HG02973 (cell line): ENCODE results near the gene XPO1.
A peak's percentile ranks its signal among the peaks of the same experiment; 100 is the strongest.
"Not testable (repeated sequence)": the region's sequence is repeated elsewhere in the genome, so short reads cannot be mapped to it uniquely, and the experiment has no call there.

ENCODE experiments used
- ATAC-seq: cut with Tn5 transposase; IDR thresholded peaks from one replicate; pipeline ENCODE4 v1.9.1; 2021; ENCODE audit warnings: moderate library complexity; ENCODE audit not compliant: unreplicated experiment

The XPO1 gene

DNA sequence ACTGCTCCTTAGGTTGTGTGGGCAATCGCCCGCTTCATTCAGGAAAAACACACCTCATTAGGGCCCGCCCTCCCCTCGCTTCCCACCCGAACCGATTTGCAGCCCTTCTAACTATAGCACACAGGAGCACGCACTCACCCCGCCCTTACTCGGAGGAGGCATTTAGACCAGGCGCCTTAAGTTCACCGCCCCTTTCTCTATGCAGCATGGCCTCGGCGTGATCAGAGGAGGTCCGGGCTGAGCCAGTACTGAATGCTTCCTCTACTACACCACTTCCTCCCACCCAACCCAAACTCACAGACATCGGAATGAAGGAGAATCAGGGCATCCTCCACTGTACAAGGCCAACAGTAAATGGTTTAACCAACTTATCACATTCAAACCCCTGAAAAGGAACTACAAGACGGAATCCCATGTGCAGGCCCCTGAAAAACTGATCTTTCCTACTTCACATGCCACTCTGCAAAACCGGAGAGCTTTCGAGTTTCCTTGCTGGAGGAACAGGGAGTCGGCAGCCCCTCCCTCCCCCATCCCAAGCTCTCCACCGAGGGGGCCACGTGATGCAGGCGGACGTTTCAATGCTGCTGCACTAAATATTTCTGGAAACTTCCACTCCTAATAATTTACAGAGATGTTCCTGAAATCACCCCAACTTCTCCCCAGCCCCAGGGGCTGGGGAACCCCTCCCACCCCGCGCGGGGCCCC is 1.4 kb downstream of the XPO1 start:
- peak; percentile 57 for ATAC-seq

DNA sequence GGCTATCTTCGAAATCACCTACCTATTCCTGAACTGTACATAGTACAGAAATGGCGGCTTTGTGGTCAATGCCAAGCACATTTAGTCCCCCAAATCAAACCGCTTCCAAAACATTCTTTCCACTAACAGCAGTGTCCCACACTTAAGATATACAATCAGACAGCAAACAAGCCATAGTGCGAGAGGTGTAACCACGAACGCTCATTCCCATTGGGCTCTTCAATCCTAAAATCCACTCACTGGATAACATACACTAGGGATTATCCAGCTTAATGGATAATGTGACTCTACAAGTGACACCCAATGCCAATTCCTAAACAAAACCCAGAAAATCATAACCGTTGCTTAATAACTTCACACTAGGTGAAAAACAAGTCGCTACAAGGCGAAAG is 2.0 kb downstream of the XPO1 start:
- no peak for ATAC-seq

DNA sequence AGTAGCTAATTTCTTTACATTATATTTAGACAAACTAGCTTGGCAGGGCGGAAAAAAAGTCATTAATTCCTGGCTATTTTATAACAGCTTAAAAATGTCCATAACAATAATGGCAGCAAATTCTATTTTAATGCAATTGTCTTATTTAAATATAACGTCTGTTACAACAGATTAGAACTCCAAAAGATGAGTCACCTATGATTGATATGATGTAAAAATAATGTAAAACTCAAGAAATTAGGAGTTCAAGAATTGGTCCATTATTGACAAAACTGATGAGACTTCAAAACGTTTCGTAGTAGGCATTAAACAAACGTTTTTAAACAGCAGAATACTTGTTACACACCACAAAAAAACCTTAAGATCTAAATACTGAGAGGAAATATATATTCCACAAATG is 2.7 kb downstream of the XPO1 start:
- no peak for ATAC-seq

DNA sequence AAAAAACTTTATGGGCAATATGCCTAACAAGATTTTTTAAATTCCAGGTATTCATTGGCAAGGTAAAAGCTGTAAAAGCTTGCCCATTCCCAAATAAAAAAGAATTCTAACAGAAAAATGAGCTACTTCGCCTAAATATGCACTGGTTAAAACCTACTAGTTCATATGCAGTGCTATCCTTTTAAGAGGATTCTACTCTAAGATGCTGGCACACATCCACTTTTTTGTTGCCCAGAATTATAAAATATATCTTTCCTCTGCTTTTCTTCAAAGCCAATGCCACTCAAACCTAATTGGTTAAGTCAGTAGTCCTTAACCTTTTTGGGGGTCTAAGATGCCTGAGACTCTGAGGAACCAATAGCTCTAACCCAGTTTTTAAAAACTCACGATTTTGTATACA is 3.2 kb downstream of the XPO1 start:
- no peak for ATAC-seq

DNA sequence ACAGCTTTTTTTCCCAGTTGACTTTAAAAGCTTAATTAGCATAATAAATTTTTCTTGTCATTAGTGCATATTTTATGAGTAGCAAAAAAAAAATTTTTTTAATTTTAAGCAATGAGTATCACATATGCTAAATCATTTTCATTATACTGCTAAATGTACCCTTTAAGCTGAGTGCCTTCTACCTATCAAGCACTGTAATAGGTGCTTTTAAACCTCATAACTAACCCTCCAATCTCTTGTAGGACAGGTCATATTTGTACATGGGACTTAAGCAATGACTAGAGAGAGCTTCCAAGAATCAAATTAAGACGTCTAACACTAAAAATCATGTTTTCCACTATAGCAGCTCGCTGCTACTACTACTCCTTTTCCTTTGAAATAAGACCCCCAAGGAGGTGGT is 7.4 kb downstream of the XPO1 start:
- ATAC-seq, result no peak

DNA sequence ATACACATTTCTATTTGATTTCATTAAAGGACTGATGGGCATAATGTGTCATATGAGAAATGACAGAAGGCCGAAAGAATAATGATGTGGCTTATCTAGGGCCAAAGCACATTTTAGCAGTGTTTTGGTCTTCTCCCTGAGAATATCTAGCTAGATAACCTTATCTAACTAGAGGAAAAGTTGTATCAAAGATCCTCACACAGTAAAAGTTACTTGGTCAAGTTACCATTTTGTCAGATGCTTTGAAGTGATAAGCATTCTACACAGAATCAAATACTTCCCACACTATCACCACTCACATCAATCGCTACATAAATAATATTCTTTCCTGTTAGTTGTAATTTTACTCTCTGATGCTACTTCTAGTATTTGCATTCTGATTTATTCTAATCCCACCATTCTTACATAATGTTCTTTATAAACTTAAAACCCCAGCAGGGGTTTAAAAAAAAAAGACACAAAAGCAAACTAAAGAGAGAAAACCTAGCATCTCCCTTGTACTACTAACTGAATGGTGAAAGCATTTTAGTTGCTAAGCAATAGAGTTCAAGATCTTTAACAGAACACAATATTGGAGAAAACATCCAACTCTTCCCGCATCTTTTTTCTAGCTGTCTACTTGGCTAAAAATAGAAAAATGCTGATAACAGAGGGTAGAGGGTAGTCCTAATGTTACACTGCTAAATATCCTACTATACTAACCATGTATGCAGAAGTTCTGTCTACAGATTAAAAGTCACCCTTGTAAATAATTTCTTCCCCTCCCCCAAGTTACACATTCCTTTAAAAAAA is 8.0 kb downstream of the XPO1 start:
- ATAC-seq, result no peak

DNA sequence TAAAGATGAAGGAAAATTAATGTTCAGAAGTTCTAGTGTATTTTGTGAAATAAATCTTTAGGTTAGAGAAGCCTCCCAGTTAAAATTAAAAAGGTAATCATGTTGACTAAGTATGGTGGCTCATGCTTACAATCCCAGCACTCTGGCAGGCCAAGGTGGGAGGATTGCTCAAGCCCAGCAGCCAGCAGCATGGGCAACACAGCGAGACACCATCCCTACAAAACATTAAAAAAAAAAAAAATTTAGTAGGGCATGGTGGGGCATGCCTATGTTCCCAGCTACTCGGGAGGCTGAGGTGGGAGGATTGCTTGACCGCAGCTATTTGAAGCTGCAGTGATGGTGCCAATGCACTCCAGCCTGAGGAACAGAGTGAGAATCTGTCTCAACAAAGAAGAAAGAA is 17.9 kb downstream of the XPO1 start:
- ATAC-seq, result no peak

DNA sequence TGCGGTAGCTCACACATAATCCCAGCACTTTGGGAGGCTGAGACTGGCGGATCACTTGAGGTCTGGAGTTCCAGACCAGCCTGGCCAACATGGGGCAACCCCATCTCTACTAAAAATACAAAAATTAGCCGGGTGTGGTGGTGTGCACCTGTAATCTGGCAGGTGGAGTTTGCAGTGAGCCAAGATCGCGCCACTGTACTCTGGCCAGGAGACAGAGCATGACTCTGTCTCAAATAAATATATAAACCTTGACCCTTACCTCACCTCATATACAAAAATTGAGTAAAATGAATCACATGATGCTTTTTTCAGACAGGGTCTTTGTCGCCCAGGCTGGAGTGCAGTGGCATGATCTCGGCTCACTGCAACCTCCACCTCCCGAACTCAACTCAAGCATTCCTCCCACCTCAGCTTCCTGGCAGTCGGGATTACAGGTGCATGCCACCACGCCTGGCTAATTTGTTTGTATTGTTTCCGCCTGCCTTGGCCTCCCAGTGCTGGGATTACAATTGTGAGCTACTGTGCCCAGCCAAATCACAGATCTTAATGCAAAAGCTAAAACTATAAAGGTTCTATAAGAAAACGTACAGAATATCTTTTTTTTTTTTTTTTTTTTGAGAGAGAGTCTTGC is 25.3 kb downstream of the XPO1 start:
- ATAC-seq, result no peak

DNA sequence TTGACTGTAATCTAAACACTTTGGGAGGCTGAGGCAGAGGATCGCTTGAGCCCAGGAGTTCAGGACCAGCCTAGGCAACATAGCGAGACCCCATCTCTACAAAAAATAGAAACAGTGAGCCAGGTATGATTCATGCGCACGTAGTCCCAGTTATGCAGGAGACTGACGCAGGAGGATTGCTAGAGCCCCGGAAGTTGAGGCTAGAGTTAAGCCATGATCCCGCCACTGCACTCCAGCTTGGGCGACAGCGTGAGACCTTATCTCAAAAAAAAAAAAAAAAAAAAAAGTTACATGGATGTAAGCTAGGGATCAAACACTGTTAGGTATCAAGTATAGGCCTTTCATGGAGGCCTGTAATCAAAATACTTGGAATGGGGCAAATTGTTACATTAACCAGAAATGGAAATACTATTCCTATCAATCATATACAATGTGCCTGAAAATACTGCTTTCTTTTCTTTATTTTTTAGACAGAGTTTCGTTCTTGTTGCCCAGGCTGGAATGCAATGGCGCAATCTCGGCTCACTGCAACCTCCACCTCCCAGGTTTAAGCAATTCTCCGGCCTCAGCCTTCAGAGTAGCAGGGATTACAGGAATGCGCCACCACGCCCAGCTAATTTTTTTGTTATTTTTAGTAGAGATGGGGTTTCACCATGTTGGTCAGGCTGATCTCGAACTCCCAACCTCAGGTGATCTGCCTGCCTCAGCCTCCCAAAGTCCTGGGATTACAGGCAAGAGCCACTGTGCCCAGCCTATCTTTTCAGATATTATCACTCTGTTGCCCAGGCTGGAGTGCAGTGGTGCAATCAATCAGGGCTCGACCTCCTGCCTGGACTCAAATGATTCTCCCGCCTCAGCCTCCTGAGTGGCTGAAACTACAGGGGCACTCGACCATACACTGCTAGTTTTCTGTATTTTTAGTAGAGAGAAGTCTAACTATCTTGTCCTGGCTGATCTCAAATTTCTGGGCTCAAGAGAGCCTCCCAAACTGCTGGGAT is 27.2 kb downstream of the XPO1 start:
- no peak for ATAC-seq

DNA sequence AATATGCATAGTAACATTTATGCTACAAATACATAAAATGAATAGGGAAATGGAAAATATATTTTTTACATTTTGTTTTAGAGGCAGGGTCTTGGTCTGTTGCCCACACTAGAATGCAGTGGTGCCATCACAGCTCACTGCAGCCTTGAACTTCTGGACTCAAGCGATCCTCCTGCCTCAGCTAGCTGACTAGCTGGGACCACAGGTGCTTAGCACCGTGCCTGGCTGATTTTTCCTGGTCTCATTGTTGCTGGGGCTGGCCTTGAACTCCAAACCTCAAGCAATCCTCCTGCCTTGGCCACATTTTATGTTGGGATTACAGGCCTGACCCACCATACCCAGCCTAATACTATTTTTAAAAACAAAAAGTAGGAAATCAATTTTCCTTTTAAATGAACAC is 33.2 kb downstream of the XPO1 start:
- no peak for ATAC-seq

DNA sequence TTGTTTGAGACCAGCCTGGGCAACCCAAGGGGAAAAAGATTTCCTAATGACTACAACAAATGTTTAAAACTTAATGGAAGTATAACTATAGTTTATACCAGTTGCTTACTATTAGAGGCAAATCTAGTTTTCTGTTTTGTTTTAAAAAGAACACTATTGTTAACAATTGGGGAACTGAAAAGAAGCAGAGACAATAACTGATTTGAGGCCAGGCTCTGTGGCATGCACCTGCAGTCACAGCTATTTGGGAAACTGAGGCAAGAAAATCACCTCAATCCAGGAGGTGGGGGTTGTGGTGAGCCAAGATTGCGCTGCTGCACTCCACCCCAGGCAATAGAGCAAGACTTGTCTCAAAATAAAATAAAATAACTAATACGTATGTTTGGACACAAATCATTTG is 39.1 kb downstream of the XPO1 start:
- ATAC-seq, result no peak

DNA sequence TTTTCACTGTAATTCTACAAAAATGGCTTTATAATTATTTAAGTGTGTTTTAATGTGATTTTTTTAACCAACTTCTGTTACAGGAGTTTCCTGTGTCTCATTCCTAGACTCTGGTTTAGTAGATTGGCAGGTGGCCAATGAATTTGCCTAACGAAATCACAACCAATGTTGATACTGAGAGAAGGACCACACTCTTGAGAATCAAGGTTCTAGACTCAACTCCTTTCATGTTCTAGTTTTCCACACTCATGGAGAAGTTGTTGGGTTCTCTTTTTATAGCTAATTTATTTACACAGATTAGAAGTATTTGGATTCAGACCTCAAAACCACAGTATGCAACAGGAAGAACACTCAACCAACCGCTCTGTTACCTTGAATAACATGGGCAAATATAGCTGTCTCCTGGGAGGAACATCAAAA is 44.6 kb downstream of the XPO1 start:
- no peak for ATAC-seq

DNA sequence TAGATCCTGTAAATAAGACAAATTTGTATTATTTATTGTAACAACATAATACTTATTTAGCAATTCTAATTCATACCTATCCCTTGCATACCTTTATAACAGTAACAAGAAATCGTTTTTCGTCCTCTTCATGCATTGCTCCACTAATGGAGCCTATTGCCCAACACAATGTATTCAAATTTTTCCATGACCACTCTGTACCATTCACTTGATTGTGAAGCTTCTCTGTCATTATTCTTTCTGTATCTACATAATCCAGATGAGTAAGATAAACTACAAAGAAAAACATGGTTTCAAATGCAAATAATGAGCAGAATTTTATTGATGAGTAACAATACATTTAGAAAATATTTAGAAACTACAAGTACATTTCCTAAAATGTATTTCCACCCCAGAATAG is 45.7 kb downstream of the XPO1 start:
- ATAC-seq, result no peak

DNA sequence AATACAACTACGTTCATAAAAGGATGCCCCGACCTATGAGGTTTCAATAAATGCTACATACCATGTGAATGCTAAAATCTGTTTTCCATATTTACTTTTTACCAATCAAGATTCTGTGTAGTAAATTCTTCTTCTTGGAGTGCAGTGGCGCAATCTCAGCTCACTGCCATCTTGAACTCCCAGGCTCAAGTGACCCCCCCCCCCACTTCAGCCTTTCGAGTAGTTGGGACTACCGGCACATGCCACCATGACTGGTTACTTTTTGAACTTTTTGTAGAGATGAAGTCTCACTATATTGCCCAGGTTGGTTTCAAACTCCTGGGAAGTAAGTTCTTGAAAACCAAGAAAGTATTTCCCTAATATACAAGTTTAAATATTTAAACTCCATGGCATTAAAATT is 52.9 kb downstream of the XPO1 start:
- ATAC-seq, result no peak

DNA sequence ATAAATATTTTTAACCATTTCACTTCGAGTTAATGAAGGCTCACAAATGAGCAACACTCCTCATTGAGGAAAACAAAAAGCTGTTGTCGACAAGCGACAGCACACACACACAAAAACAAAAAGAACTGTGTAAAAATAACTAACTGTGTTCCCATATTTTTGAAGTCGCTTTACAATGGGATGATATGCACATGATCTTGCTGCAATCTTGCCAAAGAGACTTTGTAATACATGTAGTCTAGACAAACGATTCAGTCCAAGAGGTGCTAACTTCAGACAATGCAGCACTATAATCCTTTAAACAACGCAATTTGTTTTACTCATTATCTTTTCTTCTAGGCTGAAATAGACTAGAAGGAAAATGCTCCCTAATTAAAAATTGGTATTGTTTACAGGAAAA is 60.1 kb downstream of the XPO1 start:
- no peak for ATAC-seq

DNA sequence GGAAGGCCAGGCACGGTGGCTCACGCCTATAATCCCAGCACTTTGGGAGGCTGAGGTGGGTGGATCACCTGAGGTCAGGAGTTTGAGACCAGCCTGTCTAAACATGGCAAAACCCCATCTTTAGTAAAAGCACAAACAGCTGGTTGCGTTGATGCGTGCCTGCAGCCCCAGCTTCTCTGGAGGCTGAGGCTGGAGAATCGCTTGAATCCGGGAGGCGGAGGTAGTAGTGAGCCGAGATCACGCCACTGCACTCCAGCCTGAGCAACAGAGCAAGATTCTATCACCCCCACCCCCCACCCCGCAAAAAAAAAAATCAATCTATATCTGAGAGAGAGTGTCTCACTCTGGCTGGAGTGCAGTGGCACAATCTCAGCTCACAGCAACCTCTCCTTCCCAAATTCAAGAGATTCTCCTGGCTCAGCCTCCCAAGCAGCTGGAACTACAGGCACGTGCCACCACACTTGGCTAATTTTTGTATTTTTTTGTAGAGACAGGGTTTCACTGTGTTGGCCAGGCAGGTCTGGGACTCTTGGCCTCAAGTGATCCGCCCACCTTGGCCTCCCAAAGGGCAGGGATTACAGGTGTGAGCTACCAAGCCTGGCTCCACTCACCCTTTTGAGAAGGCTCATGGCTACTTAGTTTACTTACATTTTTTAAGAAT is 61.1 kb downstream of the XPO1 start:
- ATAC-seq, result not testable (repeated sequence)

DNA sequence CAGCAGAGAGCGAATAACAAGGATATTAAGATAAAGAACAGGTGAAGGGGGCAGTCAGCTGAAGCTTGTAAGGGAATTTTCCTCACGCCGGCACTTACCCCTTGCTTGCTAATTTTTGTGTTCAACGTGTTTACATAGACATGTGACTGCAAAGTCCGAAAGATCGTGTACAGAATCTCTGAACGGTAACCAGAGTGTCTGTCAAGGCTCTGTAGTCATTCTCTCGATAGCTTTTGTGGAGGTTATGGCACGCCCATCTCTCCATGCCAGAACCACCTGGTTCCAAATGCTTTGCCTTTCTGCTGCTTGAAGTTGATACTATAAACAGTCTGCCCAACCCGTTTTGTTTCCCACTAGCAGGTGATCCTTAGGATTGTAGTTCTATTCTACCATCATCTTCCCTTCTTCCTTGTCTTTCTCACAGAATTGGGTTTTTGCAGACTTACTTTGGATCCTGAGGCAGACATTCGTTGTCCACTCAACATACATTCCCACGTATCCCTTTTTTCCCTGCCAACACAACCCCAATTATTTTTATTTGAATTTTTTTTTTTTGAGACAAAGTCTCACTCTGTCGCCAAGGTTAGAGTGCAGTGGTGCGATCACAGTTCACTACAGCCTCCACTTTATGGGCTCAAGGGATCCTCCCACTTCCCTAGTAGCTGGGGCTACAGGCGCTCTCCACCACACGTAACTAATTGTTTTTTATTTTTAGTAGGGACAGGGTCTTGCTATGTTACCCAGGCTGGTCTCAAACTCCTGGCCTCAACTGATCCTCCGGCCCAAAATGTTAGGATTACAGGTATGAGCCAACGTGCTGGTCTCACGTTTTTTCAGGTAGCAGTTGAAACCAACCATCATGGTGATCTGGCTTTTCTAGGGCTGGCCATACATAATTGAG is 66.0 kb downstream of the XPO1 start:
- no peak for ATAC-seq

DNA sequence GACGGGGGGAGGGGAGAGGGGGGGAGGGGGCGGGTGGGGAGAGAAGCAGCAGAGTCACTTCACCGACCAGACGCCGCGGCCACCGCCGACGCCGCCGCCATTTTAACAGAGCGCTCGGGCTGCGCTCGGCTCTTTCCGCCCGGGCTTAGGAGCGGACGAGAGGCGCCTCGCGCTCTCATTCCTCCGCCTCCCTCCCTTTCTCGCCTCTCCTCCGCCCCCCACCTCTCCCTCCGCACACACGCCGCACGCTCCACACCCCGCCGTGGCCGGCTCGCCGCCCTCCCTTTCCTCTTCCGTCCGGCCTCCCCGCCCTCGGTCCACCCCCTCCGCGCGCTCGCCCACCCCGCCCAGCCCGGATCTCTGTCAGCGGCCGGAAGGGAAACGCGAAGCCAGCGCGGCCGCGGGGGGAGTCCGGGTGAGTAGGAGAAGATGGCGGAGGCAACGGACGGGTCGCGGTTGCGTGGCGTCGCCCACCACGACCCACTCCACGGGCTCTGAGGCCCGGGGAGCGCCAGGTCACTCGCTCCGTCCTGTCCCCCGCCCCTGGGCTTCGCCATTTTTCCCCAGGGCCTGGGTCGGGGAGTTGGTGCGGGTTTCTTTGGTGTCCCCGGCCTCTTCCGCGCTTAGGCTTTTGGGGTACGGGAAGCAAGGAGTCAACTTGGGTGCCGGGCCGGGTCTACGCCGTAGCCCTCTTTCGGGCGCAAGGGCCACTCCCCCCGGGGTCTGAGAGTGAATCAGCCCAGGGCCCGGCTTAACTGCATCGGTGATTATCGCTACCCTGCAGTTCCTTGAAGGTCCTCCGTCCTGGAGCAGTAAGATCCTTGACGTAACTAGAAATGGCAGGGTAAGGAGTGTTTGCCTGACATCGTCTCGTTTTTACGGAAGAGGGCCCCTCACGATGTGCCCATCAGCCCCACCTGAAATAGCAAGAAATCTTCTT is 66.9 kb downstream of the XPO1 start, which contains the start of gene USP34:
TSS of gene USP34 (minus strand) at position 123 of the 940 bp plus-strand sequence. CDS start 395 bp downstream, outside the sequence.
- peak; percentile 77 for ATAC-seq
